CD14-positive monocyte (primary cell): ENCODE results near the gene COL25A1. TPM values are rescaled to one million over a fixed set of nuclear protein-coding genes. Genes with fewer than 3 reads are reported as not detected.

ENCODE experiments used
- DNase-seq, 3 donors: peaks; one replicate each; pipeline ENCODE4 v3.0.0-alpha.2; 2011 to 2022
- H2AFZ ChIP-seq: 2 replicates; pipeline ENCODE4 v1.6.0; 2012; ENCODE audit warnings: mild to moderate bottlenecking, low read depth, low read length, inconsistent platforms; ENCODE audit not compliant: insufficient read depth, poor library complexity, severe bottlenecking
- H3K27ac ChIP-seq, 2 donors: 1 replicate in 1 of 2; 2 replicates in 1 of 2; pipeline ENCODE4 v1.5.1; 2012 to 2013; ENCODE audit warnings: low read length in 2 of 2, control low read depth in 1 of 2, inconsistent platforms in 1 of 2, low read depth in 1 of 2, mild to moderate bottlenecking in 1 of 2
- H3K27me3 ChIP-seq, 2 donors: one replicate each; pipeline versions ENCODE4 v1.6.0 to v1.6.1; 2011 to 2013; ENCODE audit warnings: low read length in 2 of 2; ENCODE audit not compliant: control insufficient read depth in 2 of 2, insufficient read depth in 2 of 2
- H3K36me3 ChIP-seq, 2 donors: replicated peaks in 1 of 2; 1 replicate in 1 of 2; 2 replicates in 1 of 2; pipeline versions ENCODE4 v1.5.1 to v1.6.1; 2012 to 2013; ENCODE audit warnings: low read length in 2 of 2, control low read depth in 1 of 2, inconsistent platforms in 1 of 2, mild to moderate bottlenecking in 1 of 2; ENCODE audit not compliant: insufficient read depth in 2 of 2, control insufficient read depth in 1 of 2
- H3K4me1 ChIP-seq, 2 donors: 1 replicate in 1 of 2; 2 replicates in 1 of 2; pipeline versions ENCODE4 v1.5.1 to v1.6.1; 2012 to 2013; ENCODE audit warnings: low read length in 2 of 2, control low read depth in 1 of 2, inconsistent platforms in 1 of 2, mild to moderate bottlenecking in 1 of 2, moderate library complexity in 1 of 2; ENCODE audit not compliant: insufficient read depth in 2 of 2, control insufficient read depth in 1 of 2
- H3K4me2 ChIP-seq: replicated peaks from 2 replicates; pipeline ENCODE3; 2012; ENCODE audit warnings: low read length, moderate library complexity, mild to moderate bottlenecking; ENCODE audit not compliant: poor library complexity, severe bottlenecking; ENCODE audit errors: extremely low read depth
- H3K4me3 ChIP-seq, 3 experiments: fragments of 200-600 bp in 1 of 3; sonication (generic) in 1 of 3; replicated peaks in 1 of 3; 1 replicate in 2 of 3; 2 replicates in 1 of 3; pipeline ENCODE4 v1.5.1; 2011 to 2013; ENCODE audit warnings: low read length in 3 of 3, mild to moderate bottlenecking in 3 of 3, control low read depth in 2 of 3, low read depth in 2 of 3, inconsistent platforms in 1 of 3, moderate library complexity in 1 of 3
- H3K79me2 ChIP-seq: 2 replicates; pipeline ENCODE4 v1.6.0; 2012; ENCODE audit warnings: mild to moderate bottlenecking, control low read depth, inconsistent platforms, low read length, moderate library complexity; ENCODE audit not compliant: insufficient read depth
- H3K9ac ChIP-seq: 2 replicates; pipeline ENCODE4 v1.6.0; 2017; ENCODE audit warnings: low read length, mild to moderate bottlenecking; ENCODE audit not compliant: insufficient read depth, poor library complexity, severe bottlenecking
- H3K9me3 ChIP-seq, 2 donors: replicated peaks in 1 of 2; 1 replicate in 1 of 2; 2 replicates in 1 of 2; pipeline versions ENCODE4 v1.5.1 to v1.6.1; 2012 to 2013; ENCODE audit warnings: low read length in 2 of 2, control low read depth in 1 of 2; ENCODE audit not compliant: control insufficient read depth in 1 of 2, insufficient read depth in 1 of 2
- H4K20me1 ChIP-seq: 2 replicates; pipeline ENCODE4 v1.6.0; 2012; ENCODE audit warnings: mild to moderate bottlenecking, low read length, control low read depth, moderate library complexity; ENCODE audit not compliant: insufficient read depth
- H3K27ac Mint-ChIP-seq, 7 donors: one replicate each; pipeline ENCODE4 v1.8.0; 2020; ENCODE audit warnings: mild to moderate bottlenecking in 7 of 7, mixed read lengths in 7 of 7, moderate library complexity in 6 of 7, inconsistent platforms in 2 of 7
- H3K27me3 Mint-ChIP-seq, 3 donors: one replicate each; pipeline ENCODE4 v1.8.0; 2021 to 2022; ENCODE audit warnings: low read depth in 3 of 3, mild to moderate bottlenecking in 3 of 3, mixed read lengths in 3 of 3, moderate library complexity in 3 of 3, inconsistent platforms in 1 of 3
- H3K36me3 Mint-ChIP-seq, 2 donors: one replicate each; pipeline ENCODE4 v1.8.0; 2020; ENCODE audit warnings: mixed read lengths in 2 of 2, inconsistent platforms in 1 of 2, mild to moderate bottlenecking in 1 of 2
- H3K4me1 Mint-ChIP-seq: one replicate; pipeline ENCODE4 v1.8.0; 2020; ENCODE audit warnings: mild to moderate bottlenecking, mixed read lengths
- H3K4me3 Mint-ChIP-seq, 2 donors: one replicate each; pipeline ENCODE4 v1.8.0; 2020; ENCODE audit warnings: mild to moderate bottlenecking in 2 of 2, mixed read lengths in 2 of 2, moderate library complexity in 1 of 2
- H3K9me3 Mint-ChIP-seq, 7 donors: one replicate each; pipeline ENCODE4 v1.8.0; 2020 to 2022; ENCODE audit warnings: mixed read lengths in 7 of 7, mild to moderate bottlenecking in 6 of 7, moderate library complexity in 6 of 7, inconsistent platforms in 2 of 7
- CTCF ChIP-seq: fragments of 200-600 bp; IDR thresholded peaks from one replicate; pipeline ENCODE4 v1.8.0; 2022; ENCODE audit warnings: antibody characterized with exemption, mild to moderate bottlenecking
- WGBS: methylation state at CpG from one replicate; pipeline ENCODE4 v1.1.5; 2013; ENCODE audit warnings: missing lambda C conversion rate; ENCODE audit not compliant: insufficient coverage; 5-methylcytosine and 5-hydroxymethylcytosine counted together
- intact Hi-C, 2 donors: fragments of 100-400 bp; cut with micrococcal nuclease; formaldehyde crosslinking; loops; one replicate each; pipeline versions ENCODE4 v1.15.0 to v1.15.1; 2023
- polyA plus RNA-seq, 3 donors: library from polyadenylated mRNA; depleted of rRNA in 1 of 3; unstranded in 2 of 3; stranded (reverse) in 1 of 3; fragments of 300-500 nt in 2 of 3; fragments of >200 nt in 1 of 3; fragmentation: Illumina TruSeq in 2 of 3; gene quantifications; 1 replicate in 2 of 3; 2 replicates in 1 of 3; pipeline ENCODE4 v1.2.3, GENCODE V29; 2012 to 2021

COL25A1 gene
- polyA plus RNA-seq, 3 donors: not detected

- Histone ChIP-seq H3K4me1 (peaks cover 13 to 20% of the 10 kb centered on the region in 2 donors), H3K27ac (peak overlapping the region in 1 of 2 donors; percentile 39), H3K36me3 (no peaks in the 10 kb centered on the region), H3K27me3 (no peaks in the 10 kb centered on the region), H3K9ac (peak overlapping the region; percentile 49), H3K4me2 (peak overlapping the region; percentile 77), H3K79me2 (no peaks in the 10 kb centered on the region), H3K4me3 (peak overlapping the region; percentile 25 to 74 (median 58)), H4K20me1 (no peaks in the 10 kb centered on the region), H2AFZ (peak overlapping the region; percentile 81), H3K9me3 (no peaks in the 10 kb centered on the region)
- no peak for DNase-seq
- H3K27ac Mint-ChIP-seq: peak overlapping the region in 3 of 7 donors; percentile 7 to 46 (median 23)
- peak overlapping the region; percentile 64 to 86 for H3K4me3 Mint-ChIP-seq
- H3K4me1 Mint-ChIP-seq: peaks cover 24% of the 10 kb centered on the region
- intact Hi-C loops: no loop called here
- H3K36me3 Mint-ChIP-seq: no peaks in the 10 kb centered on the region
- whole genome bisulfite sequencing: 0% methylated on average over 3 of the region's 7 CpGs
- H3K9me3 Mint-ChIP-seq: peaks cover 0 to 2% (median 0%) of the 10 kb centered on the region in 7 donors
- peaks cover 0 to 3% (median 0%) of the 10 kb centered on the region in 3 donors for H3K27me3 Mint-ChIP-seq
- no peak for TF ChIP-seq CTCF
Measured at GRCh38 chr4:109046471-109047201, 255.8 kb downstream of the COL25A1 start.

- Mint-ChIP-seq H3K27me3 (peaks cover 0 to 3% (median 0%) of the 10 kb centered on the region in 3 donors), H3K9me3 (peaks cover 0 to 2% (median 0%) of the 10 kb centered on the region in 7 donors), H3K27ac (no peak overlapping the region), H3K4me1 (peaks cover 26% of the 10 kb centered on the region), H3K4me3 (no peak overlapping the region), H3K36me3 (no peaks in the 10 kb centered on the region)
- no peak for TF ChIP-seq CTCF
- Histone ChIP-seq H3K79me2 (no peaks in the 10 kb centered on the region), H2AFZ (no peak overlapping the region), H3K9ac (no peak overlapping the region), H3K4me1 (peaks cover 19 to 20% of the 10 kb centered on the region in 2 donors), H3K9me3 (no peaks in the 10 kb centered on the region), H3K36me3 (no peaks in the 10 kb centered on the region), H4K20me1 (no peaks in the 10 kb centered on the region), H3K27me3 (no peaks in the 10 kb centered on the region), H3K4me3 (no peak overlapping the region), H3K27ac (no peak overlapping the region), H3K4me2 (no peak overlapping the region)
- intact Hi-C loops: no loop called here
- DNase-seq: no peak
- whole genome bisulfite sequencing: no CpG with 5 or more reads among the region's 3 CpGs
Measured at GRCh38 chr4:109044431-109044830, 258.0 kb downstream of the COL25A1 start.
